NCI-H446 (cell line): ENCODE results near the gene SH3YL1.

Experiments
- DNase-seq, 2 experiments: peaks; one replicate each; lab custom pipeline; 2025; lab: John Stamatoyannopoulos, UW

The SH3YL1 gene

DNA sequence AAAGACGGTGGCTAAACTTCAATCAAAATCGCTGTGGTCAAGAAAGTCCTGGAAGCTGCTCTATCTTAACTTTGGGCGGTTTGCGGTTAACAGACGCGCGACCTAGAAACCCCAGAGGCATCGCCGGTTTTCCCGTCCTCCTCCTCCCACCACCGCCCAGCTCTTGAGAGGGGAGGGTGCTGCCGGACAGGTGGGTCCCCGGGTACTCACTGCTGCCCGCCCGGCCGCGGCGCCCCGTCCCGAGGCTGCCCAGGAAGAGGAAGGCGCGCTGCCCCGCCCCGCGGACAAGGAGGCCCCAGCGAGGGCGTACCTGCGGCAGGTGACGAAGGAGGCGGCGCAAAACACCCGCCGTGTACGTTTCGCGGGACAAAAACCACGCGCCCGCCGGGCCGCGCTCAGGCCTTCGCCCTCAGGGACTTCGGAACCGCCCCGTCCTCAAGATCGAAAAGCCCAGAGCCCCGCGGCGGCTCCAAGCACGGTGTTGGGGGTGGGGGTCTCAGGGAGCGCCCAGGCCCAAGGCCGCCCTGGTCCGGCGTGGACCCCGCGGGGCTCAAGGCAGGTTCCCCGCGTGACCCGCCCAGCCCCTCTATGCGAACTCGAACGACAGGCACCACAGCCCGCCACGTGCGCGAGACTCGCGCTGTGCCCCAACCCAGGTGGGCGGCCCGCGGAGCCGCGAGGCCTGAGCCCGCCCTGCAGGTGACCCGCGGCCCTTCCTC is at the start of gene SH3YL1:
TSS of gene SH3YL1 (minus strand) at position 259 of the 719 bp plus-strand sequence. CDS start at position 211, 48 bp downstream.
- DNase-seq: peak in 1 of 2 experiments; percentile 40

- no peak for DNase-seq
Observed at GRCh38 chr2:310994-311393, 47.2 kb upstream of the SH3YL1 start.

DNA sequence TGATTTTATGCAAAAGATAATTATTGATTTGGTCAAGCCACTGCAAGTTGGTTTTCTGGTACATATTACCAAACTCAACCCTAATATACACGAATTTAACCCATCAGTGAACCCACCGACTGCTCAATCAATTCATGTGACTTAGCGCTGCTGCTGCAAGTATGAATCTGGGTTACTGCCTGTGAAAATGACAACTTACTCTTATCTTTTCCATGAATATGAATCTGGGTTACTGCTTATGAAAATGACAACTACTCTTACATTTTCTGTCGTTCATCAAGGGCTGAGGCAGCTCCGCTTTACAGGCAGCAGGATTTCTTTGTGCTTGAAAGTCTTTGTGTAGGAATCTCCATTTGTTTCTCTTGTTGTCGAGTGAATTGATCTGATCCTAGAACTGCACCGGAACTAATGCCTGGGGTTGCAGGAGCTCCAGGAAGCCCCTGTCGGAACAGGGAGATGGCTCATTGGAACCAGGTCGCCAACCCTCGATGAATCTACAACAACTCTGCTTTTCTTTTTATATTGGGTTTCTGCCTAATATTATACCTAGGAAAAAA is 46.2 kb upstream of the SH3YL1 start:
- no peak for DNase-seq

DNA sequence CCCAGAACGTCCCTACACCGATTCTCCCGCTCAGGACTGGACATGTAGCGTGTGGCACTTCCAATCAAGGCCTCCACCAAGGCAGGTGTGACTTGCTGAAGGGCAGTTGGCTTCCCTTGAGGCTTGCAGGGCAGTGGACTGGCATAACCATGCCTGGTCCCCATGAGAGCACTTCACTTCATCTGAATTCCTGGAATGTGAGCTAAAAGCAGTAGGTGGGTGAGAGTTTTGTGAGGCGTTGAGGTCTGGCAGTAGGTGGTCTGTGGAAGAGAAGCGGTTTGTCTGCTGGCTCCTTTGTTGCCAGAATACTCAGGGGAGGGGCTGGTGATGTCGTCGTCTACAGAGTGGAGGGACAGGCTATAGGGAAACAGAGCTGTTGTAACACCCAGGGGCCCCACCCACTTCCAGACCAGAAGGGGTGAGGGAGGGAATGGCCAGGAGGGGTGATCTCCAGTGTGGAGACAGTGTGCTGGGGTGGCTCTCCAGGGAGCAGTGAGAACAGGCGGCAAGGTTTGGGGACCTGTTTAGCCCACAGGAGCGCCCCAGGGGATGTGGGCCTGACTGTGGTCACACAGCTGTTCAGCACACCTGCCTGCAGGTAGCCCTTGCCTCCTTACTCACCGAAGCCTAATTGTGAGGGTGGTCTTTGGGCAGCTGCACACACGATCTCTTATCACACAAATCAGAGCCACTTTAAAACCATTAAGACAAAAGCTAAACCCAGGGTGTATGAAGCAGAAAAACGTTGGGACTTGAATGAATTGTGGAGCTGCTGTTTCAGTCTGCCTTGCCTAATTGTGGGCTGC is 45.5 kb upstream of the SH3YL1 start:
- no peak for DNase-seq

DNA sequence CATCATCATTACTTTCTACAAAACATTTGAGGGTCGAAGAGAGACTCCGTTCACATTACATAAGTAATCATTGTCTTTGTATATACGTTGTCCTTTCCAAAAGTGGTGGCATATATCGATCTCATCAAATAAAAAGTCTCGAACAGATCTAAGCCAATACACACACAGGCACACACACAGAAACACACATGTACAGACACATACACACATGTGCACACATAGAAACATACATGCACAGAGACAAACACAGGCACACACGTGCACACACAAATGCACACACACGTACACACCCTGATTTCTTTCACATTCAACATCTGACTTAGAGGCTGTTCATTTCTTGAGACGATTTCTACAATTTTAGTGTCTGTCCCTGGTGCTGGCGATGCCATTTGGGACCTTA is 41.5 kb upstream of the SH3YL1 start:
- DNase-seq: no peak

- DNase-seq: no peak
Observed at GRCh38 chr2:296354-296753, 32.5 kb upstream of the SH3YL1 start.

- no peak for DNase-seq
Observed at GRCh38 chr2:295090-295489, 31.3 kb upstream of the SH3YL1 start.

GRCh38 chr2:290090-290722 is 26.4 kb upstream of the SH3YL1 start:
- peak; percentile 14 to 57 for DNase-seq

GRCh38 chr2:289362-290089 is 25.7 kb upstream of the SH3YL1 start:
- DNase-seq: no peak

DNA sequence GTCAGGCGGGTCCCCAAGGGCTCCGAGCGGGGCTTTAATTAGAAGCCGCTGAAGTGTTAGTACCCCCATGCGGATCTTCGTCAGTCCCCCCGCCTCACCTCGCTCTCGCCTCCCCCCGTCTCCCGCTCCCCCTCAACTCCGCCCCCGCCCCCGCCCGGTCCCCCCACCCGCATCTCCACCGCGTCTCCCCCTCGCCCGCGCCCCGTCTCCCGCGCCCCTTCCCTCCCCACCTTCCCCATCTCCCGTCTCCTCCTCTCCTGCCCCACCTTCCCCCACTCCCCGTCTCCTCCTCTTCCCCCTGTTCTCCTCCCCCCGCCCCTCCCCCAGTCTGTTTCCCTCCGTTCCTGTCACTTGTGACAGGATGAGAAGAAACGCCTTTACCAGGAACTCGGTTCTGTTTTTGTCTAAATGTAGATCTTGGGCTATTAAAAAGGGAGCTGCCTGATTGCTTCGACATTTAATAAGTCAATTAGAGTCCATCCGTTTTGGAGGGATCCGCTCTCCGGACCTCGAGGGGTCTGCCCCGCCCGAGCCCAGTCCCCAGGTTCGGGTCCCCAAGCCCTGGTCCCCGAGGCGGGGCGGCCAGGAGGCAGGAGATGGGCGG is 25.0 kb upstream of the SH3YL1 start:
- no peak for DNase-seq

DNA sequence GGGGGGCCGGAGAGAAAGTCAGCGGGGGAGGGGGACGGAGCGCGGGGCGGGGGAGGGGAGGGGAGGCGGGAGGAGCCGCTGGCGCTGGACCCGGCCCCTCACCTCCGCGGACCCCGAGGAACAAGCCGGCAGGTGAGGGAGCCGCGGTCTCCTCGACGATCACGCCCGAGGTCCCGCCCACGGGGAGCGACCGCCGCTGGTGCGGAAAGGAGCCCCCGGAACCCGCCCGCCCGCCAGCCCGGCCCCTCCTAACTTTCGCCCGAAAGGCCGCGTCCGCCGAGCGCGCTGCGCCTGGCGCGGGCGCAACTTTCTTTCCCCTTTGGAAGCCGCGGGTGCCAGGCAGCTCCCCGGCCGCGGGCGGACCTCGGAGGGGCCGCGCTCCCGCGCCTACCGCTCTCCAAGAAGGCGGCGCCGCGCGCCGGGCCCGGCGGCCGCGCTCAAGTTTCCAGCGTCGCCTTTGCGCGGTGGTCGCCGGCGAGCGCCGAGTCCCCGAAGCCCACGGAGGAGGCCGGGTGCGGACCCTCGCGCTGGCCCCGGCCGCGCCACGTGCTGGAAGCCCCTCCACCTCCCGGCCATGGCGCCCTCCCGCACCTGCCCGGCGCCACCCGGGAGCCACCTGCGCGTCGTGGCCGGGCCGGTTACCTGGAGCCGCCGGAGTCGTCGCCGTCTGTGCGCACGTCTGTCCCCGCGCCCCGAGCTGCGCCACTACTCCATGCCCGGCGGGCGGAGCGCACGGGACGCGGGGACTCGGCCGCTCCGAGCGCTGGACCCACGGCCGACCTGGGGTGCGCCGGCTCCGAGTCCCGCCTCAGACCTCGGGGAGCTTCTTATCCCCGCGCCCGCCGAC is 24.3 kb upstream of the SH3YL1 start, which contains the start of gene ALKAL2:
TSS of gene ALKAL2 (minus strand) at position 181 of the 847 bp plus-strand sequence. CDS start 256 bp downstream, outside the sequence.
- DNase-seq: no peak

DNA sequence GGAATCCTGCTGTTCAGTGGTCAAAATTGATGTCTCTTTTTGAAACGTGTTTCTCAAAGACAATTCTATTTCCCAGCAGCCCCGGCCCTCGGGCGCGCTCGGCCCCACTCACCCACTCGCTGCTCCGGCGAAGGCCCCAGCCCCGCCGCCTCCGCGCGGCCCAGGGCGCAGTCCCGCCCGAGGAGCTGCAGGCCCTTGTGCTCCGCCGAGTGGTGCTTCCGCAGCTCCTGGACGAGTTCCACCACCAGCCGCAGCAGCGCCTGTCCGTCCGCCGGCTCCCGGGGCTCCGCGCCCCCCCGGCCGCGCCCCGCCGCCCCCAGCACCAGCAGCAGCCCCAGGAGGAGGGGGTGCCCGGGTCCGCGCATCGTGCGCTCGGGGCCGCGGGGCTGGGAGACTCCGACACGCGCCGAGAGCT is 23.6 kb upstream of the SH3YL1 start:
- DNase-seq: no peak

GRCh38 chr2:286774-287392 is 23.1 kb upstream of the SH3YL1 start:
- no peak for DNase-seq

- no peak for DNase-seq
Observed at GRCh38 chr2:286035-286434, 22.2 kb upstream of the SH3YL1 start.

DNA sequence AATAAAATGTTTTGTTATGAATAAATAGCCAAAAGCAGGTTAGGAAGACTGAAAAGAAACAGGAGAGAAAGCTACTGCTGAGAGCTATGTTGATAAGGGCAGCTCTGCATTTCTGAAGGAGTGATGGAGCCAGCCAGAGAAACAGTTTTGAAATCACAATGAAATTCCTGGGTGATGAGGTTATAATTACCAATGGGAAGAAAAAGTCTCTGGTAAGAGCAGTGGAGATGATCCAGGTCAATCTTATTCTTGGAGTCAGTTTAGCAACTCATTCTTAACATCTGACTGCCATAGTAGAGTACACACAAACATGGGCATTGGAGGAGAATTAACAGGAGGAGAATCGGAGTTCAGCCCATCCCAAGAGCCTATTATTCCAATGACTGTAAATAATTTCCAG is 21.7 kb upstream of the SH3YL1 start:
- no peak for DNase-seq

- DNase-seq: no peak
Observed at GRCh38 chr2:284896-285492, 21.2 kb upstream of the SH3YL1 start.

- DNase-seq: no peak
Observed at GRCh38 chr2:283996-284794, 20.4 kb upstream of the SH3YL1 start.

- DNase-seq: no peak
Observed at GRCh38 chr2:282371-283263, 18.8 kb upstream of the SH3YL1 start.
